Left renal pelvis (tissue), 4 donors: ENCODE data around the gene INTS2. TPM values are rescaled to one million over a fixed set of nuclear protein-coding genes. Genes with fewer than 3 reads are reported as not detected.
"Not testable (repeated sequence)": the region's sequence is repeated elsewhere in the genome, so short reads cannot be mapped to it uniquely, and the experiment has no call there.

ENCODE experiments used
- DNase-seq, 4 donors: peaks; one replicate each; pipeline ENCODE4 v3.0.0-alpha.2; 2013; ENCODE audit warnings: low read depth in 4 of 4, low spot score in 3 of 4
- polyA plus RNA-seq, 4 donors: library from polyadenylated mRNA; unstranded; fragments of 120-200 nt; gene quantifications; one replicate each; pipeline ENCODE4 v1.2.1, GENCODE V29; 2013; ENCODE audit not compliant: insufficient read length in 4 of 4

INTS2 gene, protein sequence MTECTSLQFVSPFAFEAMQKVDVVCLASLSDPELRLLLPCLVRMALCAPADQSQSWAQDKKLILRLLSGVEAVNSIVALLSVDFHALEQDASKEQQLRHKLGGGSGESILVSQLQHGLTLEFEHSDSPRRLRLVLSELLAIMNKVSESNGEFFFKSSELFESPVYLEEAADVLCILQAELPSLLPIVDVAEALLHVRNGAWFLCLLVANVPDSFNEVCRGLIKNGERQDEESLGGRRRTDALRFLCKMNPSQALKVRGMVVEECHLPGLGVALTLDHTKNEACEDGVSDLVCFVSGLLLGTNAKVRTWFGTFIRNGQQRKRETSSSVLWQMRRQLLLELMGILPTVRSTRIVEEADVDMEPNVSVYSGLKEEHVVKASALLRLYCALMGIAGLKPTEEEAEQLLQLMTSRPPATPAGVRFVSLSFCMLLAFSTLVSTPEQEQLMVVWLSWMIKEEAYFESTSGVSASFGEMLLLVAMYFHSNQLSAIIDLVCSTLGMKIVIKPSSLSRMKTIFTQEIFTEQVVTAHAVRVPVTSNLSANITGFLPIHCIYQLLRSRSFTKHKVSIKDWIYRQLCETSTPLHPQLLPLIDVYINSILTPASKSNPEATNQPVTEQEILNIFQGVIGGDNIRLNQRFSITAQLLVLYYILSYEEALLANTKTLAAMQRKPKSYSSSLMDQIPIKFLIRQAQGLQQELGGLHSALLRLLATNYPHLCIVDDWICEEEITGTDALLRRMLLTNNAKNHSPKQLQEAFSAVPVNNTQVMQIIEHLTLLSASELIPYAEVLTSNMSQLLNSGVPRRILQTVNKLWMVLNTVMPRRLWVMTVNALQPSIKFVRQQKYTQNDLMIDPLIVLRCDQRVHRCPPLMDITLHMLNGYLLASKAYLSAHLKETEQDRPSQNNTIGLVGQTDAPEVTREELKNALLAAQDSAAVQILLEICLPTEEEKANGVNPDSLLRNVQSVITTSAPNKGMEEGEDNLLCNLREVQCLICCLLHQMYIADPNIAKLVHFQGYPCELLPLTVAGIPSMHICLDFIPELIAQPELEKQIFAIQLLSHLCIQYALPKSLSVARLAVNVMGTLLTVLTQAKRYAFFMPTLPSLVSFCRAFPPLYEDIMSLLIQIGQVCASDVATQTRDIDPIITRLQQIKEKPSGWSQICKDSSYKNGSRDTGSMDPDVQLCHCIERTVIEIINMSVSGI
- 10 to 100 TPM in 3 of 4 donors, 1 to 10 TPM in 1; 8.5 to 13.8 (median 12.9) TPM for polyA plus RNA-seq

DNA sequence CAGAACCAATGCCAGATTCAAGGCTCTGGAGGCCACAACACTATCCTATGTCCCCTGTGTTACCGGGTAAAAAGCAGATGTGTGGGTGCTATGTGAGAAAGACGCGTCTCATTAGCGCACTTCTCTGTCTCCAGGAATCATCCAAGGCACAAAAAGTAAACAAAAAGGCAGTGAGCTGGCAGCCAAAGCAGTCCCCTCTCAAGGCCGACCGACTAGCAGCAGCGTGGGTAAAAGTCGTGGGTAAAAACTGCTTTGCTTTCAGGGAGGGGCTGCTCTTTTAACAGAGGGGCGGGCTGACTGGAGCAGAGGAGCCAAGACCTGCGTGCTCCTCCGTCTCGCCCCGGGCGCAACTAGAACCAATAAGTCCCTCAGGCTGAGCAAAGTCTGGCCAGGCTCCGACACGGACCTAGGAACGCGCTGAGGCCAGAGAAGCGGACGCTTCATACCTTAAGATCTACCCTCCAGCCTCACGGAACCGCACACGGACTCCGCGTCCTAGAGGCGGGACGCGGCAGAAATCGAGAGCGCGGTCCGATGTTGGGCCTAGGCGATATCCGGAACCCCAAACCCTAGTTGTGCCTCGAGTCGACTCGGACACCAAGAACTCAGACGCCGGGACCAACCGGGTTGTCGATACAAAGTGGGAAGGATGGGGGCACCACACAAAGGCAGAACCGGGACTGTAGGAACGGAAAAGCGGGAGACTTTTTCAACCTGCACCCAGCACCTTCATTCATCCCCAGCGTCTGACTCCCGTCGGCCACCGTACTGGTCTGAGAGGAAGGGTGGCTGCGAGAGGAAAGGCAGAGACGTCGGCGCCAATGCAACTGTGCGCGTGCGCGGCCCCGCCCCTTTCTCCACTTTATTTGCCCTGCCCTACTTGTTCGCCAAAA is at the start of gene INTS2:
Gene INTS2 (minus strand): TSS at position 775 of the 893 bp plus-strand sequence. CDS start 1,338 bp downstream, outside the sequence.
- peak; percentile 83 to 91 (median 88) for DNase-seq

DNA sequence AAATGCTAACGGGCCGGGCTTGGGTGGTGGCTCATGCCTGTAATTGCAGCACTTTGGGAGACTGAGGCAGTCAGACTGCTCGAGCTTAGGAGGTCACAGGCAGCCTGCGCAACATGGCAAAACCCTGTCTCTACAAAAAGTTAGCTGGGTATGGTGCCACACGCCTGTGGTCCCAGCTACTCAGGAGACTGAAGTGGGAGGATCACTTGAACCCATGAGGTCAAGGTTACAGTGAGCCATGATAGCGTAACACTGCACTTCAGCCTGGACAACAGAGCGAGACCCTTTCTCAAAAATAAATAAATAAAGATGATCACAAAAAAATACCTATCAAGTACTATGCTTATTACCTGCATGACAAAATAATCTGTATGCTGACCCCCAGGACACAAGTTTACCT is 46.3 kb upstream of the INTS2 start:
- no peak for DNase-seq

DNA sequence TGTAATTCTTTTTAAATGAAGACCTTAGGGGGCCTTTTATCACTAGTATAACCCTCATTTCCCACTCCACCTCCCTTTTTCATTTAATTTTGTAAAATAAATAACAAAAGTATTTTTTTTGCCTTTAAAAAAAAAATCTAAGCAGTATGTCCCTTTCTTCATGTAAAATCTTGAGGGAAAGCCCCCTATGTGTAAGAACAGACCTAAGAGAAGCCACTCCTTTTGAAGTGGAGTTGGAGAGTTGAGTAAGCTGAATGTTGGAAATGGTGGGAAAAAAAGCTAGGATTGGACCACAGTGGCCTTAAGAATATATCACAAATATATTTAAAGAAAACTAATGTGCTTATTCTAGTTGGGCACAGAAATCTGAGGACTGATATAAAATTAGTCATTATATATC is 44.5 kb upstream of the INTS2 start:
- DNase-seq: no peak

DNA sequence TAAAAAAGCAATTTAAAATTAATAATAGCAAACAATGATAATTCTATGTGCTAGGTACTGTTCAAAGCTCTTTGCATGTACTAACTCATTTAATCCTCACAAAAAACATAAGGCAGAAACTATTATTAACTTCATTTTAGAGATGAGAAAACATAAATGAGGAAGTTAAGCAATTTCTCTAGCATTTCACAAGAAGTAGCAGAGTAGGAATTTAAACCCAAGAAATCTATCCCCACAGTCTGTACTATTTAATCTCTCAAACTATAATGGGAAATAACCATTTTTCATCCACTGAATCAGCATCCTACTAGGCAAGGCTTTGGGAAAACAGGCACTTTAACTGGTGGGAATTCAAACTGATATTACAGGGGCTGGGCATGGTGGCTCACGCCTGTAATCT is 42.2 kb upstream of the INTS2 start:
- DNase-seq: no peak

- no peak for DNase-seq
These were observed 41.0 kb upstream of the INTS2 start for GRCh38 chr17:61968757-61969156.

DNA sequence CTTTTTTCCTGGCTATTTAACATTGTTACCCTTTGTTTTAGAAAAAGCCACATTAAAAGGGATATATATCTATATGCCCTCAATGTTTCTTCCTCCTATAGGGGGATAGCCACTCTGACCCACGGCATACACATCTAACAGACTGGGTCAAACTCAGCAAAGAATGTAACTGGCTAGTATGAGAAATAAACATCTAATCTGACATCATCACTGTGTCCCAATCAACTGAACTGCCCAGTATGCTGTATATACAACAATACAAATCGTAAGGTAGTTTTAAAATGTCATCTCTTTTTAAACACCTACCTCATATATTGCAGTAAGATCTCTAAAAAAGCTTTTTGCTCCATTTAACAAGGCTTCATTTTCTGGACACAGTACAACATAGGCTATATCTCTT is 39.9 kb upstream of the INTS2 start:
- DNase-seq: no peak

- no peak for DNase-seq
These were observed 38.4 kb upstream of the INTS2 start for GRCh38 chr17:61966191-61966590.

DNA sequence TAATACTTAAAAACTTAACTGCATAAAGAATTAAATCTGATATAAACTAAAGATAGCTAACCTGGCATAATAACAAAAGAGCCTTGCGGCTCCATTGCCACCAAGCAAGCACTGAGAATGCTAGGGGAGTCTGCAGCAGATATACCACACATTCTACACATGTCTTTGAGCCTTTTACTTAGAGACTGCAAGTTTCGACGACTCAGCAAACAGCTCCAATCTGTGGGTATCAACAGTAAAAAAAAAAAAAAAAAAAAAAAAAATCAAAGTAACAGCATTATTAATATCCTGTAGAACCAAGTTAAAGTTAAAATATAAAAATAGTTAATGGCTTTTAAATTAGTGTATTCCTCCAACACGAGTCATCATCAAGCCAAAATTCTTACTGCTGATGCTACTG is 27.8 kb upstream of the INTS2 start:
- no peak for DNase-seq

DNA sequence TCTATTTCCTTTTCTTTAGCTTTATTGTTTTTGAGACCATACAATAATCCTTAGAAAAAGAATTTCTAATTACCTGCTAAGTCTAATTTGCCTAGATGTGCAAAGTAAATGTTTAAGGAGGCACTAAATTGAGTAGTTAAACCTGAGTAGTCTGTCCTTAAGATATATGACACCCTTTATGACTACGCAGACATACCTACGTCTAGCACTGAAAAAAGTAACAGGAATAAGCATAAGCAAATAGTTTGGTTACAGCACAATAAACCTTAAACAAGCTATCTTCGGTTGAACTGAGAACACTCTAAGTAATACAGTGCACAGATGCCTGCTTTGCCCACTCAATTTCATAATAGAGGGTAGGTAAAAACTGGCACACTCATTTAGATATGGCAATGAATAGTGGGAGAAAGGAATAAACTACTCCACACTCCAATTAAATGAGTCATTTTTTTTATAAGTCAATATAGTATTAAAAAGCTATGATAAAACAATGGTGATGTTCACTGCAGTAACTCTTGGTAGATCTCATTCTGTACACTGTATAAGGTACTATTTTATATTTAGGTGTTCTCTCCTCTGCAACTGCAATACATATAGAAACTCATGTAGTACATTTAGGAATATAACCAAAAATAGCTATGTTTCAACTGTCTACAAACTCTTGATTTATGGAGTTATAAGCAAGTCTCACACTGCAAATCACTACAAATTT is 19.7 kb upstream of the INTS2 start:
- no peak for DNase-seq

- DNase-seq: no peak
These were observed 18.6 kb upstream of the INTS2 start for GRCh38 chr17:61946359-61946758.

DNA sequence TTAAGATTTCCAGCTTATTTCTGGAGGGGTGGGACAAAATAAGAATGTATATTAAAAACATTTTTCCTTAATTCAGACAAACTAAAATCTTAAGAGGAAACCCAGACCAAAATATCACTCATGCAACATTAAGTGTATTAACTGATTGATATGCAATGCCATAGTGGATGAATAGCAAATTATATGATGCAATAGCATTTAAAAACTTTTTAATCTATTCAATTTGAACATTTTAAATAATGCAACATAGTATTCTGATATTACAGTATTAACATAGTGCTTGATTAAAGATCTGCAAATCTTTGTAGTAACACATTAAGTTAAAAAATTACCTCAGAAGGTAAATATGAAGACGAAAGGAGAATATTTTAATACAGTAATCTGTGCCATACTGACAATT is 15.3 kb upstream of the INTS2 start:
- no peak for DNase-seq

DNA sequence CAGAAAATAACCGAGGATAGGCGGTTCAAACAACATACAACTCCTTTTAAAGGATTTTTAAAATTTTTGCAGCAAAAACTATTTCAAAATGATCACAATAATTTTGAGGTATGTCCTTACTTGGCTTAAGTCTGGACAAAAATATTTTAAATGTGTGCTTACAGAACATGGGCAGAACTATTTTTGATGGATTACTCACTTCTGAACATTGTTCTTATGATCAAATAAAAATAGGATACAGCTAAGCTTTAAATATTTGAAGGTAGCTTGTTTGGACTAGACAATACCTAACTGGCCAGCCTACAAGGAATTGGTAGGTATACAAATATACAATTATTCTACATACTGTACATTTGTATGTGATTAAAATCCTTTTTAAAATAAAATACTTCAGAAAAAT is 14.3 kb upstream of the INTS2 start:
- no peak for DNase-seq

- no peak for DNase-seq
These were observed 287 bp upstream of the INTS2 start for GRCh38 chr17:61928101-61928436.

- peak in 1 of 4 donors; percentile 10 for DNase-seq
These were observed 965 bp downstream of the INTS2 start for GRCh38 chr17:61926826-61927207.

- not testable (repeated sequence) for DNase-seq
These were observed 12.6 kb downstream of the INTS2 start for GRCh38 chr17:61915162-61915561.

GRCh38 chr17:61908292-61909037 is 19.3 kb downstream of the INTS2 start:
- no peak for DNase-seq

DNA sequence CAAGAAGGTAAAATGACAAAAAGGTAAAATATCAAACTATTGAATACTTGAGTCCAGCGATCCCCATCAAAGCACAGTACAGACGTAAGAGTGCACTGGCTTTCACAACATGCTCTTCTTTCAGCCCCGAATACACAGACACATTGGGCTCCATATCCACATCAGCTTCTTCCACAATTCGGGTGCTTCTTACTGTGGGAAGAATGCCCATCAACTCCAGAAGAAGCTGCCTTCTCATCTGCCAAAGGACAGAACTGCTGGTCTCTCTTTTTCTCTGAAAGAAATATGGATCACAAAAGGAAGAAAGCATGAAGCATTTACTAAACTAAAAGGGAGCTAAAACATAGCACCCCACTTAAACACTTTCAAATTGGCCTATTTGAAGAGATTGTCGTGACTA is 20.4 kb downstream of the INTS2 start:
- no peak for DNase-seq

DNA sequence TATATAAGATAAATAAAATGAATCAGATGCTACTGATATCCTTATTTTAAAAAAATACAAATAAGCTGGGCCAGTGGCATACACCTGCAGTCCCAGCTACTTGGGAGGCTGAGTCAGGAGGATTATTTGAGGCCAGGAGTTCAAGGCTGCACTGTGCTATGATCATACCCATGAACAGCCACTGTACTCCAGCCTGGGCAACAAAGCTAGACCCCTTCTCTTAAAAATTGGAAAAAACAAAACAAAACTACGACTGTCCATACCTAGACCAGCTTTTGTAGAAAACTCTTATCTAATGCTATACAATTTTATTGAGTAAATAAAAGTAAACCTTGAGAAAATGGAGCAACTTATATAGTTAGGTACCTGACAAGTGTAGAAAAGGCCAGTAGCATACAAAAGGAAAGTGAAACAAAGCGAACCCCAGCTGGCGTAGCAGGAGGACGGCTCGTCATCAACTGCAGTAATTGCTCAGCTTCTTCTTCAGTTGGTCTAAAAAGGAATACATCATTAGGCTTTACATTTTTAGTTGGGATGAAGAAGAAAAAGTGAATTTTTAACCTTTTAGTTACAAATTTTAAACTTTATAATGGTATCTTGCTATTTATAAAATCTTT is 23.6 kb downstream of the INTS2 start:
- DNase-seq: no peak
